SJSA1 (cell line): ENCODE data around the gene SHISA9. TPM values are rescaled to one million over a fixed set of nuclear protein-coding genes. Genes with fewer than 3 reads are reported as not detected.

Experiments
- DNase-seq, 2 experiments: peaks; one replicate each; pipeline ENCODE4 v3.0.0-alpha.2; 2015 to 2020; ENCODE audit warnings: low spot score in 2 of 2, low read depth in 1 of 2
- H3K27ac ChIP-seq: fragments of 250-450 bp; sonication (Bioruptor Pico); 2 replicates; pipeline ENCODE4 v1.5.1; 2020; ENCODE audit warnings: mild to moderate bottlenecking, moderate library complexity
- H3K27me3 ChIP-seq: fragments of 250-450 bp; sonication (Bioruptor Pico); replicated peaks from 2 replicates; pipeline ENCODE4 v1.5.1; 2020; ENCODE audit warnings: mild to moderate bottlenecking, moderate library complexity
- H3K36me3 ChIP-seq: fragments of 250-450 bp; sonication (Bioruptor Pico); 2 replicates; pipeline ENCODE4 v1.5.1; 2020; ENCODE audit warnings: mild to moderate bottlenecking
- H3K4me1 ChIP-seq: fragments of 250-450 bp; sonication (Bioruptor Pico); replicated peaks from 2 replicates; pipeline ENCODE4 v1.6.1; 2021; ENCODE audit warnings: mild to moderate bottlenecking
- H3K4me3 ChIP-seq: fragments of 250-450 bp; sonication (Bioruptor Pico); 2 replicates; pipeline ENCODE4 v1.5.1; 2020; ENCODE audit warnings: mild to moderate bottlenecking
- H3K9me3 ChIP-seq: fragments of 250-450 bp; sonication (Bioruptor Pico); replicated peaks from 2 replicates; pipeline ENCODE4 v1.5.1; 2020; ENCODE audit warnings: mild to moderate bottlenecking
- total RNA-seq: library from RNA; depleted of rRNA; stranded (reverse); fragments of >200 nt; shearing (Covaris generic); gene quantifications from 2 replicates; pipeline ENCODE4 v1.2.3, GENCODE V29; 2014

Gene SHISA9
- total RNA-seq, 1 experiment from 2014 or later = 0.03 TPM

GRCh38 chr16:13120091-13120490, 218.7 kb downstream of the SHISA9 start:
- no peak for DNase-seq
- Histone ChIP-seq H3K27me3 (no peaks in the 10 kb centered on the region), H3K4me3 (no peak overlapping the region), H3K36me3 (no peaks in the 10 kb centered on the region), H3K9me3 (no peaks in the 10 kb centered on the region), H3K27ac (no peak overlapping the region), H3K4me1 (no peaks in the 10 kb centered on the region)

GRCh38 chr16:13120557-13120956, 219.2 kb downstream of the SHISA9 start:
- Histone ChIP-seq H3K4me1 (no peaks in the 10 kb centered on the region), H3K36me3 (no peaks in the 10 kb centered on the region), H3K9me3 (no peaks in the 10 kb centered on the region), H3K4me3 (no peak overlapping the region), H3K27me3 (no peaks in the 10 kb centered on the region), H3K27ac (no peak overlapping the region)
- no peak for DNase-seq

GRCh38 chr16:13123991-13124390, 222.6 kb downstream of the SHISA9 start:
- Histone ChIP-seq H3K27ac (no peak overlapping the region), H3K9me3 (no peaks in the 10 kb centered on the region), H3K36me3 (no peaks in the 10 kb centered on the region), H3K4me3 (no peak overlapping the region), H3K27me3 (no peaks in the 10 kb centered on the region), H3K4me1 (no peaks in the 10 kb centered on the region)
- no peak for DNase-seq

GRCh38 chr16:13127144-13127543, 225.7 kb downstream of the SHISA9 start:
- no peak overlapping the region for H3K27ac ChIP-seq
- no peaks in the 10 kb centered on the region for H3K36me3 ChIP-seq
- no peak overlapping the region for H3K4me3 ChIP-seq
- H3K4me1 ChIP-seq = no peaks in the 10 kb centered on the region
- no peak for DNase-seq
- no peaks in the 10 kb centered on the region for H3K27me3 ChIP-seq
- no peaks in the 10 kb centered on the region for H3K9me3 ChIP-seq

- Histone ChIP-seq H3K4me3 (no peak overlapping the region), H3K9me3 (no peaks in the 10 kb centered on the region), H3K27me3 (no peaks in the 10 kb centered on the region), H3K4me1 (no peaks in the 10 kb centered on the region), H3K36me3 (no peaks in the 10 kb centered on the region), H3K27ac (no peak overlapping the region)
- no peak for DNase-seq
Measured at GRCh38 chr16:13130586-13130985, 229.2 kb downstream of the SHISA9 start.

GRCh38 chr16:13134836-13135235, 233.4 kb downstream of the SHISA9 start:
- Histone ChIP-seq H3K36me3 (no peaks in the 10 kb centered on the region), H3K27me3 (no peaks in the 10 kb centered on the region), H3K4me3 (no peak overlapping the region), H3K4me1 (no peaks in the 10 kb centered on the region), H3K9me3 (no peaks in the 10 kb centered on the region), H3K27ac (no peak overlapping the region)
- no peak for DNase-seq

- Histone ChIP-seq H3K4me1 (no peaks in the 10 kb centered on the region), H3K36me3 (no peaks in the 10 kb centered on the region), H3K27ac (no peak overlapping the region), H3K4me3 (no peak overlapping the region), H3K27me3 (no peaks in the 10 kb centered on the region), H3K9me3 (no peaks in the 10 kb centered on the region; the same call in 1 of the 2 replicates)
- no peak for DNase-seq
Measured at GRCh38 chr16:13136901-13137300, 235.5 kb downstream of the SHISA9 start.

- Histone ChIP-seq H3K27ac (no peak overlapping the region), H3K4me1 (no peaks in the 10 kb centered on the region), H3K36me3 (no peaks in the 10 kb centered on the region), H3K9me3 (no peaks in the 10 kb centered on the region; the same call in 1 of the 2 replicates), H3K27me3 (no peaks in the 10 kb centered on the region), H3K4me3 (no peak overlapping the region)
- no peak for DNase-seq
Measured at GRCh38 chr16:13138528-13138927, 237.1 kb downstream of the SHISA9 start.

GRCh38 chr16:13139661-13140241, 238.4 kb downstream of the SHISA9 start:
- Histone ChIP-seq H3K27ac (no peak overlapping the region), H3K9me3 (no peaks in the 10 kb centered on the region; the same call in 1 of the 2 replicates), H3K36me3 (no peaks in the 10 kb centered on the region), H3K4me1 (no peaks in the 10 kb centered on the region), H3K27me3 (no peaks in the 10 kb centered on the region), H3K4me3 (no peak overlapping the region)
- DNase-seq = no peak

GRCh38 chr16:13143551-13143950, 242.2 kb downstream of the SHISA9 start:
- no peaks in the 10 kb centered on the region for H3K4me1 ChIP-seq
- H3K27me3 ChIP-seq = no peaks in the 10 kb centered on the region
- H3K9me3 ChIP-seq = no peaks in the 10 kb centered on the region; the same call in 1 of the 2 replicates
- no peak for DNase-seq
- no peaks in the 10 kb centered on the region for H3K36me3 ChIP-seq
- no peak overlapping the region for H3K27ac ChIP-seq
- H3K4me3 ChIP-seq = no peak overlapping the region

GRCh38 chr16:13146829-13147228, 245.4 kb downstream of the SHISA9 start:
- Histone ChIP-seq H3K4me3 (no peak overlapping the region), H3K9me3 (no peaks in the 10 kb centered on the region), H3K36me3 (no peaks in the 10 kb centered on the region), H3K27me3 (no peaks in the 10 kb centered on the region), H3K27ac (no peak overlapping the region), H3K4me1 (no peaks in the 10 kb centered on the region)
- DNase-seq = no peak

- H3K4me3 ChIP-seq = no peak overlapping the region
- H3K27me3 ChIP-seq = no peaks in the 10 kb centered on the region
- H3K27ac ChIP-seq = no peak overlapping the region
- H3K36me3 ChIP-seq = no peaks in the 10 kb centered on the region
- H3K9me3 ChIP-seq = no peaks in the 10 kb centered on the region
- no peaks in the 10 kb centered on the region for H3K4me1 ChIP-seq
- DNase-seq = no peak
Measured at GRCh38 chr16:13148294-13148693, 246.9 kb downstream of the SHISA9 start.

- no peaks in the 10 kb centered on the region for H3K27me3 ChIP-seq
- H3K27ac ChIP-seq = no peak overlapping the region
- H3K4me1 ChIP-seq = no peaks in the 10 kb centered on the region
- H3K9me3 ChIP-seq = no peaks in the 10 kb centered on the region
- H3K4me3 ChIP-seq = no peak overlapping the region
- DNase-seq = no peak
- no peaks in the 10 kb centered on the region for H3K36me3 ChIP-seq
Measured at GRCh38 chr16:13148836-13149235, 247.4 kb downstream of the SHISA9 start.

- no peak for DNase-seq
- Histone ChIP-seq H3K27me3 (no peaks in the 10 kb centered on the region), H3K9me3 (no peaks in the 10 kb centered on the region), H3K4me3 (no peak overlapping the region), H3K27ac (no peak overlapping the region), H3K4me1 (no peaks in the 10 kb centered on the region), H3K36me3 (no peaks in the 10 kb centered on the region)
Measured at GRCh38 chr16:13150181-13150885, 248.9 kb downstream of the SHISA9 start.
